WTC11 (cell line): Measurements from ENCODE around the gene TEKT5.

Source experiments
- CTCF ChIP-seq: fragments of 200-600 bp; IDR thresholded peaks from 2 replicates; pipeline ENCODE4 v1.8.0; 2022; ENCODE audit warnings: antibody characterized with exemption
- HMGA2 ChIP-seq: fragments of 250-450 bp; sonication (Bioruptor Pico); IDR thresholded peaks from 2 replicates; pipeline ENCODE4 v1.4.0; 2021; ENCODE audit warnings: mild to moderate bottlenecking, moderate library complexity
- IRF1 ChIP-seq: sonication (generic); formaldehyde crosslinking; IDR thresholded peaks from 2 replicates; pipeline ENCODE4 v1.8.0; 2023; ENCODE audit warnings: missing genetic modification reagents
- TEAD4 ChIP-seq: sonication (generic); formaldehyde crosslinking; IDR thresholded peaks from 2 replicates; pipeline ENCODE4 v1.8.0; 2022; ENCODE audit warnings: mild to moderate bottlenecking, missing genetic modification reagents
- ZNF121 ChIP-seq: sonication (generic); formaldehyde crosslinking; IDR thresholded peaks from 2 replicates; pipeline ENCODE4 v1.8.0; 2023; ENCODE audit warnings: missing genetic modification reagents
- ZNF317 ChIP-seq: sonication (generic); formaldehyde crosslinking; IDR thresholded peaks from 2 replicates; pipeline ENCODE4 v1.8.1; 2023; ENCODE audit warnings: low read depth, mild to moderate bottlenecking, moderate library complexity, missing genetic modification reagents, borderline replicate concordance
- TF ChIP-seq, protein P1 (sequence below): sonication (generic); formaldehyde crosslinking; IDR thresholded peaks from 2 replicates; pipeline ENCODE4 v1.8.0; 2022; ENCODE audit warnings: mild to moderate bottlenecking, missing genetic modification reagents
- TF ChIP-seq, protein P2 (sequence below): sonication (generic); formaldehyde crosslinking; IDR thresholded peaks from 2 replicates; pipeline ENCODE4 v1.8.0; 2023; ENCODE audit warnings: missing genetic modification reagents, mild to moderate bottlenecking, borderline replicate concordance

GRCh38 chr16:10594312-10594950, 100.3 kb downstream of the TEKT5 start:
- TF ChIP-seq, protein P1, sequence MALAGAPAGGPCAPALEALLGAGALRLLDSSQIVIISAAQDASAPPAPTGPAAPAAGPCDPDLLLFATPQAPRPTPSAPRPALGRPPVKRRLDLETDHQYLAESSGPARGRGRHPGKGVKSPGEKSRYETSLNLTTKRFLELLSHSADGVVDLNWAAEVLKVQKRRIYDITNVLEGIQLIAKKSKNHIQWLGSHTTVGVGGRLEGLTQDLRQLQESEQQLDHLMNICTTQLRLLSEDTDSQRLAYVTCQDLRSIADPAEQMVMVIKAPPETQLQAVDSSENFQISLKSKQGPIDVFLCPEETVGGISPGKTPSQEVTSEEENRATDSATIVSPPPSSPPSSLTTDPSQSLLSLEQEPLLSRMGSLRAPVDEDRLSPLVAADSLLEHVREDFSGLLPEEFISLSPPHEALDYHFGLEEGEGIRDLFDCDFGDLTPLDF (CRISPR knock-in tag), result no peak
- TF ChIP-seq ZNF121 (no peak), ZNF317 (CRISPR knock-in tag) (no peak), TEAD4 (CRISPR knock-in tag) (no peak), CTCF (no peak), HMGA2 (CRISPR knock-in tag) (no peak), IRF1 (CRISPR knock-in tag) (no peak)
- TF ChIP-seq, protein P2, sequence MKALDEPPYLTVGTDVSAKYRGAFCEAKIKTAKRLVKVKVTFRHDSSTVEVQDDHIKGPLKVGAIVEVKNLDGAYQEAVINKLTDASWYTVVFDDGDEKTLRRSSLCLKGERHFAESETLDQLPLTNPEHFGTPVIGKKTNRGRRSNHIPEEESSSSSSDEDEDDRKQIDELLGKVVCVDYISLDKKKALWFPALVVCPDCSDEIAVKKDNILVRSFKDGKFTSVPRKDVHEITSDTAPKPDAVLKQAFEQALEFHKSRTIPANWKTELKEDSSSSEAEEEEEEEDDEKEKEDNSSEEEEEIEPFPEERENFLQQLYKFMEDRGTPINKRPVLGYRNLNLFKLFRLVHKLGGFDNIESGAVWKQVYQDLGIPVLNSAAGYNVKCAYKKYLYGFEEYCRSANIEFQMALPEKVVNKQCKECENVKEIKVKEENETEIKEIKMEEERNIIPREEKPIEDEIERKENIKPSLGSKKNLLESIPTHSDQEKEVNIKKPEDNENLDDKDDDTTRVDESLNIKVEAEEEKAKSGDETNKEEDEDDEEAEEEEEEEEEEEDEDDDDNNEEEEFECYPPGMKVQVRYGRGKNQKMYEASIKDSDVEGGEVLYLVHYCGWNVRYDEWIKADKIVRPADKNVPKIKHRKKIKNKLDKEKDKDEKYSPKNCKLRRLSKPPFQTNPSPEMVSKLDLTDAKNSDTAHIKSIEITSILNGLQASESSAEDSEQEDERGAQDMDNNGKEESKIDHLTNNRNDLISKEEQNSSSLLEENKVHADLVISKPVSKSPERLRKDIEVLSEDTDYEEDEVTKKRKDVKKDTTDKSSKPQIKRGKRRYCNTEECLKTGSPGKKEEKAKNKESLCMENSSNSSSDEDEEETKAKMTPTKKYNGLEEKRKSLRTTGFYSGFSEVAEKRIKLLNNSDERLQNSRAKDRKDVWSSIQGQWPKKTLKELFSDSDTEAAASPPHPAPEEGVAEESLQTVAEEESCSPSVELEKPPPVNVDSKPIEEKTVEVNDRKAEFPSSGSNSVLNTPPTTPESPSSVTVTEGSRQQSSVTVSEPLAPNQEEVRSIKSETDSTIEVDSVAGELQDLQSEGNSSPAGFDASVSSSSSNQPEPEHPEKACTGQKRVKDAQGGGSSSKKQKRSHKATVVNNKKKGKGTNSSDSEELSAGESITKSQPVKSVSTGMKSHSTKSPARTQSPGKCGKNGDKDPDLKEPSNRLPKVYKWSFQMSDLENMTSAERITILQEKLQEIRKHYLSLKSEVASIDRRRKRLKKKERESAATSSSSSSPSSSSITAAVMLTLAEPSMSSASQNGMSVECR, result no peak
